ENCODE data around the gene FYTTD1.

DNA sequence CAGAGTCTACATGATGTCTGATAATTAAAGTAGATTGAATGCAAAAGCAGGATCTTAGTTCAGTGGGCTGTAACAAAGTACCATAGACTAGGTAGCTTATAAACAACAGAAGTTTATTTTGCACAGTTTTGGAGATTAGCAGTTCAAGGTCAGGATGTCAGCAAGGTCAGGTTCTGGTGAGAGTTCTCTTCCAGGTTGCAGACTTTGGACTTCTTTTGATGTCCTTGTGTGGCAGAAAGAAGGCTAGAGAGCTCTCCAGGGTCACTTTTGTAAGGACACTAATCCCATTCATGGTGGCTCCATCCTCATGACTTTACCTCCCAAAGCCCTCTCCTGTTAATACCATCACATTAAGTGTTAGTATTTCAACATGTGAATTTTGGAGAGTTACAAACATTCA, 12.1 kb downstream of the FYTTD1 start:
- TF ChIP-seq, protein P1, sequence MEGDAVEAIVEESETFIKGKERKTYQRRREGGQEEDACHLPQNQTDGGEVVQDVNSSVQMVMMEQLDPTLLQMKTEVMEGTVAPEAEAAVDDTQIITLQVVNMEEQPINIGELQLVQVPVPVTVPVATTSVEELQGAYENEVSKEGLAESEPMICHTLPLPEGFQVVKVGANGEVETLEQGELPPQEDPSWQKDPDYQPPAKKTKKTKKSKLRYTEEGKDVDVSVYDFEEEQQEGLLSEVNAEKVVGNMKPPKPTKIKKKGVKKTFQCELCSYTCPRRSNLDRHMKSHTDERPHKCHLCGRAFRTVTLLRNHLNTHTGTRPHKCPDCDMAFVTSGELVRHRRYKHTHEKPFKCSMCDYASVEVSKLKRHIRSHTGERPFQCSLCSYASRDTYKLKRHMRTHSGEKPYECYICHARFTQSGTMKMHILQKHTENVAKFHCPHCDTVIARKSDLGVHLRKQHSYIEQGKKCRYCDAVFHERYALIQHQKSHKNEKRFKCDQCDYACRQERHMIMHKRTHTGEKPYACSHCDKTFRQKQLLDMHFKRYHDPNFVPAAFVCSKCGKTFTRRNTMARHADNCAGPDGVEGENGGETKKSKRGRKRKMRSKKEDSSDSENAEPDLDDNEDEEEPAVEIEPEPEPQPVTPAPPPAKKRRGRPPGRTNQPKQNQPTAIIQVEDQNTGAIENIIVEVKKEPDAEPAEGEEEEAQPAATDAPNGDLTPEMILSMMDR (conservative IDR thresholded peaks at IDR 0.05; ENCODE audit: low read length), result no peak
- no peak for TF ChIP-seq EZH2phosphoT487 (IDR thresholded peaks at IDR 0.05; ENCODE audit: borderline replicate concordance)

Measured in Loucy (cell line).